Astrocyte (in vitro differentiated cells and primary cell): ENCODE results near the gene NCOR2.

Source experiments
- CTCF ChIP-seq: IDR thresholded peaks from 2 replicates; pipeline ENCODE4 v1.5.1; 2011; ENCODE audit warnings: low read depth, mild to moderate bottlenecking, inconsistent platforms, low read length, moderate library complexity; ENCODE audit not compliant: insufficient read depth
- EZH2 ChIP-seq: IDR thresholded peaks from 2 replicates; pipeline ENCODE4 v1.6.1; 2012; ENCODE audit warnings: mild to moderate bottlenecking, low read length, inconsistent platforms; ENCODE audit not compliant: insufficient read depth

- no peak for TF ChIP-seq CTCF
- TF ChIP-seq EZH2: no peak
Observed at GRCh38 chr12:124558313-124558712, 9.1 kb downstream of the NCOR2 start.
